HK-2 (cell line): ENCODE results near the gene LMF1.
"Not testable (repeated sequence)": the region's sequence is repeated elsewhere in the genome, so short reads cannot be mapped to it uniquely, and the experiment has no call there.

Source experiments
- DNase-seq: peaks from one replicate; pipeline ENCODE4 v3.0.0-alpha.2; 2018; ENCODE audit not compliant: unreplicated experiment

LMF1 gene

DNA sequence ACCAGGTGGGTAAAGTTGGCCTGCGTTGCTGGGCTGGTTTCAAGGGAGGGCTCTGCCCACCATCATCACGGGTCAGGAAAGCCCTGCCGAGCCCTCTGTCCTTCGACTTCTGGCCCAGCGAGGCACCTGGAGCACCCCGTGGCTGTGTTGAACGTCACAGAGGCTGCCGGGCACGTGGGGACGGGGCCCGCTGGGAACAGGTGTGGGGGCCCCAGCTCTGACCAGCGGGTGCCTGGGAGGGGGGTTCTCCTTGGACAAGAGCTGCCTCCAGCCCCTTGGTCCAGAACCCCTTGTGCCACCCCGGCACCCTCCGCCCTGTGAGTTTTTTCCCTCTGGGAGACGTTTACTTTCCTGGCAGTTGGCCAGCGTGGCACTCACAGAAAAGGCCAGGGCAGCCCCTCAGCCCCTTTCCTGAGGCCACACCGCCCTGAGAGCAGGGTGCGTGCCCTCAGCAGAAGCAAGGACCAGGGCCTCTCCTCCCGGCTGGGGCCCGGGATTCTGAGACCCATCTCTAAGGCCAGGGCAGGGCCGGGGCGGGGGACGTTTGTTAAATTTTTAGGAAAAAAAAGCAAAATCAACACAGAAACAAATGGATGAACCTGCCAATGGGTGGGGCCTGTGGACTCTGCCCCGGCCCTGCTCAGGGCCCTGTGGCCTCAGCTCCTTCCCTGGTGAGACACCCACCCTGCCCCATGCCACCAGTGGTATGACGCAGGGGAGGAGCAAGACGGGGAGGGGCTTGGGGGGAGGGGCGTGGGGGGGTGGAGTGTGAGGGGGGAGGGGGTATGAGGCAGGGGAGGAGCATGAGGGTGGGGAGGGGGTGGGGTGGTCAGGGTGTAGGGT, 139.0 kb downstream of the LMF1 start:
- DNase-seq = no peak

DNA sequence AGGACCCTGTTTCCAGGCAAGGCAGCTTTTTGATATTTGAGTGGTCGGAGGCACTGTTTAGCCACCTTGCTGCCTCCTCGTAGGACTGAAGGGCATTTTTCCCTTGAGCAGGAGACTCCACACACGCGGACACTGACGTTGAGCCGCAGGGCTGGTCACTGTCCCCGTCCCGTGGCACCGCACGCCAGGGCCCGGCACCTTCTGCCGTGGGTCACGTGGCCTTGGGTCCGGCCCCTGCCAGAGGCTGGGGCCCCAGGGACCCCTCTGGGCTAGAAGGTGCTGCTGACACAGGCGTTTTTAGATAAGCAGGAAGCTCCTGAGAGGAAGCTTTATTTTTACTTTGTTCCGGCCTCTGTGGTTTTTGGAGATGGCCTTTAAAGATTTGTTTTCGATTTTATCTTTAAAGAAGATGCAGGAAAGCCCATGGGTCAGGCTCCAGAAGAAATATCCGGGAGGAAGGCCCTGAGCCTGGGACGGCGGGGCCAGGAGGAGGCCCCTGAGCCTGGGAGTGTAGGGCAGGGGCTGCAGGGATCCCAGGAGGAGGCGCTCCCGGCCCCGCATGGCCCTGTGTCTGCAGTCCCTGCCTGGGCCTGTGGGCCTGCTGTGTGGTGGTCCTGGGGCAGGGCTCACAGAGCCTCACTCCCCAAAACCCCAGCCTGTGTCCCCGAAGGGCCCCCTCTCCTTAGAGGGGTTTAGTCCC, 139.8 kb downstream of the LMF1 start:
- DNase-seq = no peak

GRCh38 chr16:830107-830870, 140.5 kb downstream of the LMF1 start:
- DNase-seq = no peak

DNA sequence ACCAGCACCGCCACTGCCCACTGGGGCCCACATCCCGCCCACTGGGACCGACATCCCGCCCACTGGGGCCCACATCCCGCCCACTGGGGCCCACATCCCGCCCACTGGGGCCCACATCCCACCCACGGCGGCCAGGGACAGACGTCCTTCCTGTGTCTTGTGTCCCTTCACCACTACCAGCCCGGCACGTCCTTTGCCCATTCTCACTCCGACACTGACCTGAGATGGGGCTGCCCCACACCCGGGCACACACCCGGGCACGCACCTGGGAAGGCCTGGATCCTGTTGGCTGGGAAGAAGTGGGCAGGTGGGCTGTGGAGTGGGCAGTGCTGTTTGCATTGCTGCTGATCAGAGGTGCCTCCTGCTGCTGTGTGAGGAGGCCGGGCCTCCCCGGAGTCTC, 141.9 kb downstream of the LMF1 start:
- no peak for DNase-seq

DNA sequence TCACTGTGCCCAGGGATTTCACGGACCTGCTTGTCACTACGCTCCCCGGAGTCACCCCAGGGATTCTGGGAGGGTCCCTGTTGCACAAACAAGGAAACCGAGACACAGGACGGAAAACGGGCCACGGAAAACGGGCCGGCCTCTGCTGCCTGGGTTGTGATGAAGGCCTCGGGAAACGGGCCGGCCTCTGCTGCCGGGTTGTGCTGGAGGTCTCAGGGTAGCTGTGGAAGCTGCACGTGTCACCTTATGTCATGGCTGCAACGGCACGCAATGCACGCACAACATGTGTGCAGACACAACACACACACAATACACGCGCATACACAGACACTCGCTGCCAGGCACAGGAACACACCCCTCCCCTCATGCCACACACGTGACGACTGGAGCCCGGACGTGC, 143.3 kb downstream of the LMF1 start:
- DNase-seq = no peak

DNA sequence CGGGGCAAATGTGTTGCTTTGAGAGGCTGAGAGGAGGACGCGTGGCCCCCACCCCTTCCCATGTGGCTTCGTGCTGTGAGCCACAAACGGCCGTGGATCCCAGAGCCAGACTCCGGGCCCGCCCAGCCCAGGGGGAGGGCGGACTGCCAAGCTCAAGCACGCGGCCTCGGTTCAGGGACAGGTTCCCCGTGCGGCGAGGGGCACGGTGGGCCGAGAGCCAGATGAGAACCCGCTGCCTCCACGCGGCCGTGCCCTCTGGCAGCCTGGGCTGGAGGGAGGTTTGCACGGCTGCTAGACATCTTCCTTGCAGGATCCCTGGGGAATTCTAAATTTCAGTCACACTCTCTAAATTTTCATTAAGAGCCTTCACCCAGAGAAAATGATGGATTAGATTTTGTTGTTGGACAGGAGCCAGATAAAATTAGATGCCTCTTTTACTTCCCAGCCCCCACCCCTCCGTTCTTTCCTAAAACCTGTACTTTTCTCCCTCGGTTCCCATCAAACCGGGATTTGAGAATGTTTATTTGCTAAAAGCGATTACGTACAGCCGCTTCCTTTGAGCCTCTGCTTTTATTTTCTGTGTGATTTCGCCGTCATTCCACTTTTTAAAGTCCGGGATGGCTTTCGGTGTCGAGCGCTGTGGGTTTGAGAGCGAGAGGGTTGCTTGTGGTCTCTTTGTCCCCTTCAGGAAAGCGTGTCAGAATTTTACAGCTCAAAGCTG, 145.3 kb downstream of the LMF1 start:
- DNase-seq = no peak

- DNase-seq = no peak
Observed at GRCh38 chr16:824601-825000, 146.2 kb downstream of the LMF1 start.

DNA sequence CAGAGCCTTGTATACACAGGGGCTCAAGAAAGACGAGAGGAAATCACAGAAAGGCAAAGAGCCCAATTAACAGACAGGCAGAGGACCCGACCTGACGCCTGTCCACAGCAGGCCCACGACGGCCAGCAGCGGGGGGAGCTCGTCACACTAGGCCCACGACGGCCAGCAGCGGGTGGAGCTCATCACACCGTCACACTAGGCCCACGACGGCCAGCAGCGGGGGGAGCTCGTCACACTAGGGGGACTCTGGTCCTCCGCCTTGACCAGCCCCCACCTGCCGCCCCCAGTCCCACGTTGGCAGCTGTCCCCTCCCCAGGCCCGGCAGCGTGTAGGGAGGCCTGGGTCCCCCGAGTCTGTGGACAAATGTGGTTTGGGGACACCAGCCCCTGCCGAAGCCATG, 146.6 kb downstream of the LMF1 start:
- DNase-seq = no peak

DNA sequence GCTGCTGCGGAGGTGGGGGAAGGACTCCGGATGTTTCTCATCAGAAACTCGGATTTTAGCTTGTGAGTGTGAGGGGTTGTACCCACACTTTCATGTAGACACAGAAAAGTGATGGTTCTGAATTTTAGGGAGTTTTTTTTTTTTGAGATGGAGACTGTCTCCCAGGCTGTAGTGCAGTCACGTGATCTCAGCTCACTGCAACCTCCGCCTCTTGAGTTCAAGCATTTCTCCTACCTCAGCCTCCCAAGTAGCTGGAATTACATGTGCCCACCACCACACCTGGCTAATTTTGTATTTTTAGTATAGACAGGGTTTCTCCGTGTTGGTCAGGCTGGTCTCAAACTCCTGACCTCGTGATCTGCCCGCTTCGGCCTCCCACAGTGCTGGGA, 147.9 kb downstream of the LMF1 start:
- no peak for DNase-seq

- peak; percentile 12 for DNase-seq
Observed at GRCh38 chr16:822174-822908, 148.4 kb downstream of the LMF1 start.

DNA sequence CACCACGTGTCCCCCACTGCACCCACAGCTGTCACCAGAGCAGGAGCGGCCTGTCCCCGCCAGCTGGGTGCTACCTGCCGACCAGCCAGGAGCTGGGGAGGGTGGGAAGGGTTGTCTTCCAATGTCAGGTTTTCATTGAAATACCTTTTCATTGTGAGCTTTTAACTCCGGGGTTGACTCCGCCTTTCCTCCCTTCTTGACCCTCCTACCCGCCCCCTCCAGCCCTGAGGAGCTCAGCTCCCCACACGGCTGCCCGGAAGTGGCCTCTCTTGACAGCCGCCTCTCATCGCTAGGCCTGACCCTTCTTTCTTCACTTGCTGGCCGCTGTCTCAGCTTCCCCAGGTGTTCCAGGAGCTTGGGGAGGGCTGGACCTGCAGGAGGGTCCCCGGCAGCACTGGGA, 149.0 kb downstream of the LMF1 start:
- no peak for DNase-seq

DNA sequence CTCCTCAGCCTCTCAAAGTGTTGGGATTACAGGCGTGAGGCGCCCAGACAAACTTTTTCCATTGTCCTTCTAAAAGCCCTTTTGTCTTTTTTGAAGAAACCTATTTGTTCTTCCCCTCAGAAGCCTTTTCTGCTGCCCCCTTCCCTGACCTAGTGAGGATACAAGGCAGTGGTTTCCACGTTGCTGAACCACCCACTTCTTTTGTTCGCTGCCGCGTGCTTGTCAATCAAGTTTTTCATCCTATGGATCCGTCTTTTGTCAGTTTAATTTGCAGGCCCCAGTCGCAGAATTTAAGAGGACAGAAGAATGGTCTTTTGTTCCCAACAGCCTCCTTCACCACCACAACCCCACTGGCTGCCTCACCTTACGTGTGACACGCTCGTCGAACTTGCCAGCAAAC, 150.0 kb downstream of the LMF1 start:
- no peak for DNase-seq

DNA sequence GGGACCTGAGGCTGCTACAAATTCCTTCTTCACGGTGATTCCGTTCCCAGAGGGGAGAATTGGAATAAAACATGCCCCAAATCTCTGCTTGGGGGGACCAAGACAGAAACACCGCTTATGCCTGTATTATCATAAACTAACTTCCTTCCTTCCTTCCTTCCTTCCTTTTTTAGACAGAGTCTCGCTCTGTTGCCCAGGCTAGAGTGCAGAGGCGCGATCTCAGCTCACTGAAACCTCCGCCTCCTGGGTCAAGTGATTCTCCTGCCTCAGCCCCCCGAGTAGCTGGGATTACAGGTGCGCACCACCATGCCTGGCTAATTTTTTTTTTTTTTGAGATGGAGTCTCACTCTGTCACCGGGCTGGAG, 150.8 kb downstream of the LMF1 start:
- not testable (repeated sequence) for DNase-seq

DNA sequence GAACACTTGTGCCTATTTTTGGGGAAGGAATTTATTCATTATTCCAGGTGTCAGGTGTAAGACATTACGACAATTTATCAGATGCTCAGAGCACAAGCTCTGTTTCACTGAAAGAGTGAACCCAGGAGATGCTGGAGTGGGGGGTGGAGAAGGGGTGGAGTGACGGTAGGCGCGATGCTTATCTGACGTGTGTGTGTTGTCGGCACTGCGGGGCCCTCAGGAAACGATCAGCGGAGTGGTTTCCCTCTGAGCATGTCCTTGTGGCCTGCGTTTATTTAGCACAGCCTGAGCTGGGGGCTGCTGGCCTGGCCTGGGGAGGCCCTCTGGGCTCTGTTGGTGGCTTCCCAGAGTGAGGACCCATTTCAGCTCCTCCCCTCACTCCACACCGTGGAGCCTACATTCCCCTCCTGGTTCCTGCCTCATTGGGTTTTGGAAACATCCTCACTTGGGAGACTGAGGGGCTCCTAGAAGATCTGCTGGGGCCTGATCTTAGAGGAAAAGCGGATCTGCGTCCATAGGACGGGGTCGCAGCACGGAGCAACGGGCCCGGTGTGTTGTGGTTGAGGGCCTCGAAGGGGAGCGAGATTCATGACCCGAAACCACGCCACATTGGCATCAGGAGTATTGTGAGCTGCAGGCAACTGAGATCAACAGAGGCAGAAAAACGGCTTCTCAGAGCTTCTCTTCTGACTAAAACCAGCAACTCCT, 151.3 kb downstream of the LMF1 start:
- DNase-seq = no peak

DNA sequence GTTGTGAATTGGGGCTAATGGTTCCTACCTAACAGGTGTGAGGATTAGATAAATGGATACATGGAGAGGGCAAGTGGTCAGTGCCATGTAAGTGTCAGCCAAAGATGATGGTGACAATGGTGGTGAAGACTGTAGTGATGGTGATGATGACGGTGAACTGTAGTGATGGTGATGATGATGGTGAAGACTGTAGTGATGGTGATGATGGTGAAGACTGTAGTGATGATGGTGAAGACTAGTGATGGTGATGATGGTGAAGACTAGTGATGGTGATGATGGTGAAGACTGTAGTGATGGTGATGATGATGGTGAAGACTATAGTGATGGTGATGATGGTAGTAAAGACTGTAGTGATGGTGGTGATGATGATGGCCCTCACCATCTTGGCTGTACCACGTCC, 152.2 kb downstream of the LMF1 start:
- no peak for DNase-seq

GRCh38 chr16:818132-818531, 152.7 kb downstream of the LMF1 start:
- DNase-seq = no peak

- DNase-seq = no peak
Observed at GRCh38 chr16:817001-817906, 153.5 kb downstream of the LMF1 start.

- DNase-seq = no peak
Observed at GRCh38 chr16:815861-816260, 154.9 kb downstream of the LMF1 start.

DNA sequence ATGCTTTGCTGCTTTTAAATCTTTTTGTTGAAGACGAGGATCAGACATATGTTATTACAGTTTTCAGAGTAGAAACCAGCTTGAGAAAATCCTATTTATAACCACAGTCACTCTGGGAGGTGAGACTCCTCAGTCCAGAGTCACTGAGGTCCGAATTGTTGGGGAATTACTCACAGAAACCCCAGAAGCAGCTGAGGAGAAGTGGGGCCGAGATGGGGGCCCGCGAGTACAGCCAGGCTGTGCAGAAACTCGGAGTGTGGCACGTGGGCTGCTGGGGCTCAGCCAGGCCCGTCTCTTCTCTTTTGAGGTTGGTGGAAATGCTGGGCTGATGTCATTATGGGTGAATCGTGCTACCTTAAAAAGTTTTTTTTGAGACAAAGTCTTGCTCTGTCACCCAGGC, 155.8 kb downstream of the LMF1 start:
- peak; percentile 47 for DNase-seq
